ENCODE data around the gene IMPDH1. TPM values are rescaled to one million over a fixed set of nuclear protein-coding genes. Genes with fewer than 3 reads are reported as not detected.
A peak's percentile ranks its signal among the peaks of the same experiment; 100 is the strongest.
"Not testable (repeated sequence)": the region's sequence is repeated elsewhere in the genome, so short reads cannot be mapped to it uniquely, and the experiment has no call there.

The IMPDH1 gene
- 148 TPM for total RNA-seq

DNA sequence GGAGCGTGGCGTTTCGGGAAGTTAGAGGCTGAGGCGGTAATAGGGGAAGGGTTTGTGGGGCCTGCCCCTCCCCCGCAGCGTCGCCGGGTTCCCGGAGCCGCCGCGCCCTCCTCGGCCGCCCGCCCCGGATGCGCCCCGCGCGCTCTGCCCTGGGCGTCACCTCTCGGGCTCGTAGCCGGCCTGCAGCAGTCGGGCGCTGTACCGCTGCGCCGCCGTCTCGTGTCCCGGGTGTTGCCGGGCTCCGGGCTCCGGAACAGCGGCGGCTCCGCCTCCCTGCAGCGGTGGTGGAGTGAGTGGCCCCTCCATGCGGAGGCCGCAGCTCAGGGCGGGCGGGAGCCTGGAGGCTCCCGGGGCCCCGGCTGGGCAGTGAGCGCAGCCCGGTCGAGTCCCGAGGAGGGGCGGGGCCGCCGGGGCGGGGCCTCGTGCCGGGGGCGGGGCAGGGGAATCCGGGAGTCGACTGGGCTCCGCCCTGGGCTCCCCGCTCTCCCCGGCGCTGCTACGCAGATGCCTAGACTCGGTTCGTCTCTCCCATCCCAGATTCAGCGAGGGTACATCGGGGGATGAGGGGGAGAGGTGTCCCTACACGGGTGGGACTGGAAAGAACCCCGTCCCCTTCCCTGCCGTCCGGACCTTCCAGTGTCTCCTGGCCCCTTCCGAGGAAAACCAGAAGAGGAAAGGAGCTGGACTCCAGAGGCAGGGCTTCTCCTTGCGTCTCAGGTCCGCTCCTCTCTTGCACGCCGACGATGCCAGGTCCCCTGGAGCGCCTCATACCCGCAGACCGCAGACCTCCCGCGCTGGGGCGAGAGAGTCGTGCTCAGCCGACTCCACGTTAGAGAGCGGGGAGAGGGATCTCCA, at the start of gene IMPDH1:
Gene IMPDH1 (minus strand): TSS at position 387 of the 855 bp plus-strand sequence. CDS start 81 bp downstream, at position 306.
- H3K27ac ChIP-seq: peak within 1 kb of the TSS; percentile 87 to 92
- TF ChIP-seq, protein P1, sequence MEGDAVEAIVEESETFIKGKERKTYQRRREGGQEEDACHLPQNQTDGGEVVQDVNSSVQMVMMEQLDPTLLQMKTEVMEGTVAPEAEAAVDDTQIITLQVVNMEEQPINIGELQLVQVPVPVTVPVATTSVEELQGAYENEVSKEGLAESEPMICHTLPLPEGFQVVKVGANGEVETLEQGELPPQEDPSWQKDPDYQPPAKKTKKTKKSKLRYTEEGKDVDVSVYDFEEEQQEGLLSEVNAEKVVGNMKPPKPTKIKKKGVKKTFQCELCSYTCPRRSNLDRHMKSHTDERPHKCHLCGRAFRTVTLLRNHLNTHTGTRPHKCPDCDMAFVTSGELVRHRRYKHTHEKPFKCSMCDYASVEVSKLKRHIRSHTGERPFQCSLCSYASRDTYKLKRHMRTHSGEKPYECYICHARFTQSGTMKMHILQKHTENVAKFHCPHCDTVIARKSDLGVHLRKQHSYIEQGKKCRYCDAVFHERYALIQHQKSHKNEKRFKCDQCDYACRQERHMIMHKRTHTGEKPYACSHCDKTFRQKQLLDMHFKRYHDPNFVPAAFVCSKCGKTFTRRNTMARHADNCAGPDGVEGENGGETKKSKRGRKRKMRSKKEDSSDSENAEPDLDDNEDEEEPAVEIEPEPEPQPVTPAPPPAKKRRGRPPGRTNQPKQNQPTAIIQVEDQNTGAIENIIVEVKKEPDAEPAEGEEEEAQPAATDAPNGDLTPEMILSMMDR (IDR thresholded peaks at IDR 0.05): no peak
- no peaks in the 10 kb centered on the region for H3K36me3 ChIP-seq
- DNase-seq (ENCODE audit: low spot score in 2 of 2): peak; percentile 60 to 94
- H3K4me1 ChIP-seq: peaks cover 6 to 21% of the 10 kb centered on the region in 2 donors
- H3K4me3 ChIP-seq: peak within 1 kb of the TSS; percentile 62 to 94
- intact Hi-C loops (cut with DNase I): loop anchor here (1.0 to 5.0 kb wide), 3 partner anchors 45 to 823 kb away; partner anchors contain the start of genes ARF5, GCC1 and HILPDA
- no peaks in the 10 kb centered on the region for H3K27me3 ChIP-seq
- no peaks in the 10 kb centered on the region for H3K9me3 ChIP-seq

DNA sequence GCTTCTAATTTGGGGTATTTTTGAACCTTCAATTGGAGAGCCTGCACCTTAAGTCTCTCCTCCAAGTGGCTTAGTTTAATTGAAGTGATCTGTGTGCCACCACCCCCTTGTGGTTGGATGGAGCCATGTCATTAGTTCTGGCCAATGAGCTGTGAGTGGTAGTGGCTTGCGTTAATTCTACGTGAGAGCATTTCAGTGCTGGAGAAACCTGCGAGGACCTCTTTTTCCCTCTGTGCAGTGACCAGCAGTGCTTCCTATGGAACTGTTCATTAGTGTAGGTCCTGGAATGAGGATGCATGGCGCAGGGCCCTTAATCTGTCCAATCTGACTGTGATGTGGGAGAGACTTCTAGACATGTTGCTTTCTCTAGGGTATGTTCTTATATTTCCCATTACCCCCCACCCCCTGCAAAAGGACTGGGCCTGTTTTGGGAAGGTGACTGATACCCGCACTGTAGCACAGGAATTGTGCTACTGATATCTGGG, 49.7 kb upstream of the IMPDH1 start:
- H3K4me3 ChIP-seq: no peak overlapping the region
- peak in 1 of 2 donors; percentile 85 for DNase-seq (ENCODE audit: low spot score in 2 of 2)
- intact Hi-C loops (cut with DNase I): loop anchor here (1.0 to 5.0 kb wide), 4 partner anchors 32 to 117 kb away; partner anchors contain the start of genes IMPDH1 and RBM28

DNA sequence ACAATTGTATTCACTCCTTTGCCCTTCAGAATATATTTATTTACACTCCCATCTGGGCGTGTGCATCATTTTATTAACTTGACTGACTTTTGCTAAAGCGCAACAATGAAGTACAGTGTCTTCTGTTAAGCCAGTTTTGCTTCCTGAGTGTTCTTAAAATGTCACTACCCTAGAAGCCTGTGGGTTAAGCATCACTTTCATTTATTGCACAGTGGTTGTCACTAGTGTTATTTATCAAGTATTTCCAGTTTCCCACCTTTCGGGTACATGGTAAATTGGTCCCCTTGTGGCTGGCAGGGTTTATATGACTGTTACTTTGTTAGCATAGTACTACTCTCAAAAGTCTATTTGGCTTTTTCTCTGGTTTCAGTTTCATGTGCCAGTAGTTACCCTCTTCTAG, 49.2 kb upstream of the IMPDH1 start:
- Histone ChIP-seq H3K27ac (no peak overlapping the region), H3K4me3 (no peak overlapping the region), H3K36me3 (peaks cover 0 to 4% of the 10 kb centered on the region in 2 donors), H3K4me1 (peaks cover under 1 to 16% of the 10 kb centered on the region in 2 donors), H3K27me3 (no peaks in the 10 kb centered on the region), H3K9me3 (no peaks in the 10 kb centered on the region)
- no peak for DNase-seq (ENCODE audit: low spot score in 2 of 2)
- TF ChIP-seq, protein P1 (IDR thresholded peaks at IDR 0.05): no peak
- intact Hi-C loops (cut with DNase I): loop anchor here (1.0 to 5.0 kb wide), 4 partner anchors 32 to 117 kb away; partner anchors contain the start of genes IMPDH1 and RBM28

More for the DNA sequence above, 49.7 kb upstream of the IMPDH1 start:
- H3K9me3 ChIP-seq: no peaks in the 10 kb centered on the region
- no peak overlapping the region for H3K27ac ChIP-seq
- no peaks in the 10 kb centered on the region for H3K27me3 ChIP-seq
- H3K4me1 ChIP-seq: peaks cover 0 to 15% of the 10 kb centered on the region in 2 donors
- H3K36me3 ChIP-seq: peaks cover 0 to 4% of the 10 kb centered on the region in 2 donors
- TF ChIP-seq, protein P1 (IDR thresholded peaks at IDR 0.05): peak; percentile 69 to 82 (median 72)

DNA sequence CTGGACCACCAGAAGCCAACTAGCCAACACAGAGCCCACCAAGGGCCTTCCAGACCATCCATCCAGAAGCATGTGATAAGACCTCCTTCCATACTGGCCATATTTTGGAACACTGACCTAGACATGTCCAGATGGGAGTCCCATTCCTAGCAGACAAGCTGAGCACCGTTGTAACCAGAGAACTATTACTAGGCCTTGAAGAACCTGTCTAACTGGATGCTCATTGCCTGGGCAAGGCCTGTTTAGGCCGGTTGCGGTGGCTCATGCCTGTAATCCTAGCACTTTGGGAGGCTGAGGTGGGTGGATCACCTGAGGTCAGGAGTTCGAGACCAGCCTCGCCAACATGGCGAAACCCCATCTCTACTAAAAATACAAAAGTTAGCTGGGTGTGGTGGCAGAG, 47.6 kb upstream of the IMPDH1 start:
- not testable (repeated sequence) for H3K9me3 ChIP-seq; H3K36me3 ChIP-seq; H3K27me3 ChIP-seq; DNase-seq (ENCODE audit: low spot score in 2 of 2)
- H3K27ac ChIP-seq: peak overlapping the region in 1 of 2 donors; percentile 43
- peak overlapping the region in 1 of 2 donors; percentile 72 for H3K4me3 ChIP-seq
- H3K4me1 ChIP-seq: peaks cover 4 to 18% of the 10 kb centered on the region in 2 donors
- intact Hi-C loops (cut with DNase I): loop anchor here (5.0 kb wide), 1 partner anchor 115 kb away; the partner anchor contains the start of gene RBM28

DNA sequence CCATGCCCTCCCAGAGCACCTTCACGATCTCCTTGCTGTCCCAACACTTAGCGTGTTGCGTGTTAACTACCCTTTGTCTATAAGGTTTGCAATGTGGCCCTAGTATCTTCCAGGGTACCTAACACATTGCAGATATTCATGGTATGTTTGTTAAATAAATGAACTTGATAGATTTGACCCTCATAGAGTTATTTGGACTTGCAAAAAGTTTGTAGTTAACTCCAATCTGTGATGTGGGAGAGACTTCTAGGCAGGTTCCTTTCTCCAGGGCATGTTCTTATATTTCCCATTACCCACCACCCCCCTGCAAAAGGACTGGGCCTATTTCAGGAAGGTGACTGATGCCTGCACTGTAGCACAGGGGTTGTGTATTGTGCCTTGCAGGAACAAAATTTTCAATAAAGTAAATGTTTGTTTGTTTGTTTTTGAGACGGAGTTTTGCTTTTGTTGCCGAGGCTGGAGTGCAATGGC, 46.5 kb upstream of the IMPDH1 start:
- no peak for DNase-seq (ENCODE audit: low spot score in 2 of 2)
- Histone ChIP-seq H3K4me1 (peaks cover 4 to 18% of the 10 kb centered on the region in 2 donors), H3K4me3 (peak overlapping the region; percentile 72 to 84), H3K27ac (peak overlapping the region; percentile 90 to 96), H3K36me3 (peaks cover 0 to 4% of the 10 kb centered on the region in 2 donors), H3K9me3 (no peaks in the 10 kb centered on the region), H3K27me3 (no peaks in the 10 kb centered on the region)
- intact Hi-C loops (cut with DNase I): loop anchor here (5.0 kb wide), 1 partner anchor 114 kb away; the partner anchor contains the start of gene RBM28
- TF ChIP-seq, protein P1 (IDR thresholded peaks at IDR 0.05): no peak
